GM19023 (cell line): ENCODE results near the gene PAX3.

Experiments
- ATAC-seq: cut with Tn5 transposase; IDR thresholded peaks from one replicate; pipeline ENCODE4 v1.9.1; 2021; ENCODE audit warnings: mild to moderate bottlenecking, moderate library complexity; ENCODE audit not compliant: unreplicated experiment

The PAX3 gene

DNA sequence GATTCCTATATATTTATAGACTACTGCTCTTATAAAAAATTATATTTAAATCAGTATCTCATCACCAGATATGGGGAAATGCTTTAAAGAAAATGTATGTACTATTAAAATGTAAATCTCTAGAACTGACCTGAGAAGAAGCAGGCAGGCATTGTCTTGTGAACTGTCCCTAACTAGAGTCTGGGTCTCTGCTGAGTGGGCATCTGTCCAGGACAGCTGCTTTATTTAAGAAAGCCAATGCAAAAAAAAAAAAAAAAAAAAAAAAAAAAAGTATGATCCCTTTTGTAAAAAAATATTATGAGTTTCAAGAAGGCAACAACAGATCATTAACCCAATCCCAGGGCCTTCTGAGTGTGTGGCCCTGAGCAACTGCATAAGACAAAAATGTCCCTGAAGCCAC lies 66.0 kb downstream of the PAX3 start:
- ATAC-seq: no peak

DNA sequence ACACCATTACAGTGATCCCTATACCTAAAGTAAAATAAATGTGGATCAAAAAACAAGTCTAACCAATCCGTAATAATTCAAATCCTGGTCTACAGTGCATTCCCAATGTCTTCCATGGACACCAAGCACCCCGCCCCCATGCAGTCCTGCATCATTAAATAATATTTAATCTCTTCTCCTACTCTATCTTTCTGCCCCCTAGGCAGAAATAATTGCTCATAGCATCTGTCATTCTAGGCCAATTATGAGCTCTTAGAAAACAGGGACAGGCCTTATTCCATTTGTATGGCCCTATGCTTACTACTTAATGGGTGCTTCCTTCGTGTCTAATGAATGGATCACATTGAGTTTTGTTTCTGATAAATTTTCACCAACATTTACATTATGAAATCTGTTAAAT lies 66.4 kb downstream of the PAX3 start:
- no peak for ATAC-seq

DNA sequence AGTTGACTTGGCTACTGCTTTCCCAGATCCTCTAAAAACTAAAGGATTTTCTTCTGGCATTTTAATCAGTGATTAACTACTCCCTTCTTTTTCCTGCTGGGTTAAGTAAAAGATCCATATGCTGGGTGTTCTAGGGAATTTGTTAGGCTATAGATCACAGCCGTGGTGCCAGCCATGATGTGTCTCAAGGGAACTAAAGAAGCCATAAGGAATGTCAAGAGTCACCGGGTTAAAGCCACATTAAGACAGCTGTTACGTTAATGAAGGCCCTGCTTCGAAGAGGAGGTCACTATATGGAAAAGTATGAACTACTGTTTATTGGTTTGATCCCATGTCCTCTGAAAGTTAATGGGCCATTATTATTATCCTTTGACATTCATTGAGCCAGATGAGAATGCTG lies 70.7 kb downstream of the PAX3 start:
- no peak for ATAC-seq

DNA sequence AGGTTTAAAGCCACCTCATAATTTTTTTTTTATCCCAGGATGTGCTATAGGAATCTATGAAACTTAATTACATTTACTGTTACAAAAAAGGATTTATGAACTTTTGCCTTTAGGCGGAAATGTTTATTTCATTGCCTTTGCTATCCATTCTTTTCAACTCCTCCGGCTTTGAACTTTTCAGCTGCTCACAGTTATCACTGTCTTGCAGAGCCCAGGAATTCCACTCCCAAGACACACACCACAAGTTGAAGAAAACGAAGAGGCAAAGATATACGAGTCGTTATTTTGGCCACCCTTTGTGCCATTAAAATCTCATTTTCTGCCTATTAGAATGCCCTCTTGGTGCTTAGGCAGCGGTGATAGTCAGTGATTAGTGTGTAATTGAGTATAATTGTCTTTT lies 80.0 kb downstream of the PAX3 start:
- no peak for ATAC-seq

DNA sequence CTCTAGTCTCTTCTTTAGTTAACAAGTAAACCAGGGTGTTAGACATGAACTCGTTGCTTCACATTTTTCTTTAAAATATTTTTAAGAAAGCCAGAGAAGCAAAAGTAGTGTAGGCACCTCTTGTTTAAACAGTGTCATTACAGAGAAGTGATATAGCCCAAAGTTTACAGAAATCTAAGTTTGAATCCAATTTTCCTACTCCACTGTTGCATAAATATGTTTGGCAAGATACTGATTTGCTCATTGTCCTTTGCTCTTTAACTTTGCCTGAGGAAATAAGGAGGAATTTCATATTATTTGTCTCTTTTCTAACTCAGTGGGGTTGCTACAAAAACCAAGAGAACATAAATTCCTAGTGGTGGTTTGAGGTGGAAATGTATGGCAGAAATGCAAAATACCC lies 81.1 kb downstream of the PAX3 start:
- ATAC-seq: no peak

DNA sequence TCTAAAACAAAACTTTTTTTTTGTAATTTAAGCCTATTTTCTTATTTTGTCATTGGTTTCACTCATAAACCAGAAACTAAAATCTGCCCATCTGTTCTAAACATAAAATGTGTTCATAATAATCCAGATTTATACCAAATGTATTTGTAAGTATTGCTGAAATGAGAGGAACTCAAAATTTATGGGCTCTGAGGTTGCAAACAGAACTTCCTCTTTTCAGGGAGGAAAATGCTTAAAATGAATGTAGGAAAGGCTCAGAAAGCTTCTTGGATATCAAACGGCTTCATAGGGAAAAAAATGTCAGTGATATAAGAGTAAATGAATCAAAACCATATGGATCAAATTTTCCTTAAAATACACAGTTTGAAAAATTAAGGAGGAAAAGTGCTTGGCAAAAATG lies 83.9 kb downstream of the PAX3 start:
- no peak for ATAC-seq

DNA sequence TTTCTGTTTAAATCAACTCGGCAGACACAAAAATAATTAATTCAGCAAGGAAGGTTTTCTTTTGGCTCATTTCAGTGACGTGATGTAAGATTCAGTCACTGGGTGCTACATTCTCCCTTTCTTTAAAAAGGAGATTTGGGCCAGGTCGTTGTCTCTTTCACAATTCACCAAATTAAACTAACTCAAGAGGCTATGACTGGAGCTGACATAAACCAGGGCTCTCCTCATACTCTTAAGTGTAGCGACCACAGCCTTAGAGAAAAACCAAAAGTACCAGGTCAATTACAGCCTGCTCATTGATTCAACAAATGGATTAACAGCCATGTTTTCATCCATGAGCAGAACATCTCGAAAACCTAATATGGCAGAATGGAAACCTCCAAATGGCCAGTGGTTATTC lies 85.7 kb downstream of the PAX3 start:
- ATAC-seq: no peak

DNA sequence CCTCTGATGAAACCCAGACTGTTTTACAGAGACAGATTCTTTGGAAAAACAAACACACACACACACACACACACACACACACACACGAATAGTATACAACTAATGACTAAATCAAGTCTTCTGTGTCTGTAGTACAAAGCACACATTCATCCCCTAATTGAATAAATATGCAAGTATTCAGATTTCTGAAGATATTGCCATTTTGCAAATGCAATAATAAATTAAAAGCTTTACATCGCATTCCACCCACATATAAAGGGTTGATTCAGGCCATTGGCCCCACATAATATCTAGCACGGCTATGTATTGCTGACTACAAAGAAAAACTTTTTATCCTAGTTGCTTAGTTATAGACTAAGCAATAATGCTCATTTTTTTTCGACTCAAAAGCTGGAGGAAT lies 86.2 kb downstream of the PAX3 start:
- no peak for ATAC-seq

DNA sequence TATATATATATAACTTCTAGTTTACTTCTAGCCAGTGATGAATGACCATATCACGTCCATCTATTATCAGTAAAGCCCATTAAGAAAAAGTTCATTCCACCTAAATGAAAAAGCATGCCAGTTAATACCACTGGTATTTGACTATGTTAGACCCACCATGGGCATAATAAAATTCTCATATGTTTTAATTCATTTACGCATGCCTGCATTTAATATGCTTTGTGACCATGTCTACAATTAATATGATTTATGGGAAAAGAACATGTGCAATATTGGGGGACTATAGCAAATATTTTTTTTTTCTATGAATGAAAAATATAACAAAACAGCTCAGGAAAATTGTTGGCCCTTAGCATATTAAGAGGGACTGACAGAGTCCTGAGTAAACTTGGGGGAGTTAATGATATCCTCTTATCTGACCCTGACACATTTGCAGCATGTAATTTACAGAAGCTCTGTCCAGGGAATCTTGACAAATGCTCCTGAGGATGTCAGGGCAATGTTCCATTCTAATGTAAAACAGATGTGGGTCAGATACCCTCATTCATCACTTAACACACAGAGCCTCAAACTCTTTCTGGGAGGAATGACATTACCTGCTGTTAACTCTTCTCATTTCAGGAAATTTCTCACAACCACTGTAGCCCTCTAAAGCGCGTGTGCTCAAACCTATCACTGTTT lies 90.6 kb downstream of the PAX3 start:
- no peak for ATAC-seq

DNA sequence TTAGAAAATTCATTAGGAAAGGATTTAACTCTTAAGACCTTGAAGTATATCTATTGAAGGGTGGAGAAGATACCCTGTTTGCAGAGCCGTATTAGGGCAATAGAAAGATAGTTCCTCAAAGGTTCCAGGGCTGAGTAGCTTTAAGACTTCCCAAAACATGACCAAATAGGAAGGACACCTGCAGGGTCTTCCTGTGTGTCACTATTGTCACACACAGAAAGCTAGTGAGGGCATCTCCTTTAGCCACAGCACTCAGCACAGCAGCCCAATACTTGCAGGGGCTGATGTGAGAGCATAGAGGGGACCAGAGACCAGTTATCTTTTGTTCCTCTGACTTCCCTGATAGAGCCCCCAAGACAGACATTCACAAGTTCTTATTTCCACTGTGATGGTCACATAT lies 93.7 kb downstream of the PAX3 start:
- ATAC-seq: no peak

DNA sequence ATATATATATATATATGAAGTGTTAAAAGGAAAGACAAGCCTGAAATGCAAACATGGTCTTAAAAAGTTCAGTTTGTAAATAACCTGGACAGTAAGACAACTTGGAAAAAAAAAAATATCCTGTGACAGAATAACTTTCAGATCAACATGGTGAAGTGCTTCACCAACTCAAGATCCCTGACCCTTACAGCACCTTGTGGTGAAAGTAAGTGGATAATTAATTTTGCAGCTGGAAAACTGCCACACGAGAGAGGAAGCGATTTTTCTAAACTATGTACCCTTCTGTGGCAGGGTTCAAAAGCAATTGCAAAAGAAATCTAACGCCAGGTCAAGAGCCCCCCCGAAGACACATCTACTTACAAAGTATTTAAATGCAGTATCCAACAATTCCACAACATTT lies 95.8 kb downstream of the PAX3 start:
- ATAC-seq: no peak

DNA sequence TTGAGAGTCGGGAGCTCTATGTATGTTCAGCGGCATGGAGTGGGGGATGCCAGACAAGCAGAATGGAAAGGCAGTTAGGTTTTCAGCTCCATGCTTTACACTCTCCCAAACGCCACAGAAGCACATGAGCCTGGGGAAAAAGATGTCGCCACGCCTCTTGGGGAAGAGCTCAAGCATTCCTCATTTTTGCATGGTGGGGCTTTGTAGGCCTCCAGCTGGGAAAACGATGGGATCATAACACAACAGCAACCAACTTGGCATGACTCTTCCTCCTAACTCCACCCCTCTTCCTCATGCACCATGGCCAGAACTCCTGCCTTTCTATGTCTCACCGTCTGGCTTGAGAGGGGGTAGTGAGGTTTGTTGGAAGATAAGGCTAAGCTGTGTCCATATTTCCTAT lies 102.6 kb downstream of the PAX3 start:
- ATAC-seq: no peak

DNA sequence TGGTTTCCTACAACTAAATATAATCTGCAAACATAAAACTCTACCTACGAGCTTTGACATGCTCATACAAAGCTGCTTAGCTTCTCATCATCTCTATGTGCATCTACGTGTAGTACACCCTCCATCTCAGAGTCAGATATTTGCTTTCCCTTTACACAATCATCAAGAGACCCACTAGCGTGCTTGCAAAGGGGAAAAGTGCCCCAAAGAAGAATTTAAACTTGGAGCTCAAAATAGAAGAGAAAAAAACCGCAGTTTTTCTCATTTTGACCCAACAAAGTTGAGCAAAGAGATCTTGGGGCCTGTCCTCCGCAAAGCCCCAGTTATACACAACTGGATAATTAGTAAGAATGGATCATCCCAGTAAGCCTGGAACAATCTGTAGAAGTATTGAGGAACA lies 104.1 kb downstream of the PAX3 start:
- ATAC-seq: no peak

DNA sequence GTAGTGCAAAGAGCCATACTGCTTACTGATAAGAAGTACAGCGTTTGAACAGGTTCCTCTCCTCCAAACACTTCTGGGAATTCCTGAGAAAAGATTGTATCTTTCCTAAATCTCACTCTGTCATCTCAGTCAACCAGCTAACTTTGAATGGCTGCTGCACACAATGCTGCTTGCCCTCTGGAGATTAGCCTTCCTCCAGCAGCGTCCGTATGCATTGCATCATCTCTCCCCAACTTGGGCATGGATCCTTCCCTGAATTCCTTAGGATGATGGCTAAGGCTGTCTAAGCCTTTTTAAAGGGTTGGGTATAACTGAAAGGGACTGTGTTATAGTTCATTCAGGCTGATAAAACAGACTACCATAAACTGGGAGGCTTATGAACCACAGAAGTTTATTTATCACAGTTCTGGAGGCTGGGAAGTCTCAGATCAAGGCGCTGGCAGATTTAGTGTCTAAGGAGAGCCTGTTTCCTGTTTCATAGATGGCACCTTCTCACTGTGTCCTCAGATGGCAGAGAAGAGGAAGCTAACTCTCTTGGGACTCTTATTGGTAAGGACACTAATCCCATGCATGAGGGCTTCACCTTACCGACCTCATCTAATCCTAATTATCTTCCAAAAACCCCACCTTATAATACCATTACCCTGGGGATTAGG lies 105.3 kb downstream of the PAX3 start:
- no peak for ATAC-seq

DNA sequence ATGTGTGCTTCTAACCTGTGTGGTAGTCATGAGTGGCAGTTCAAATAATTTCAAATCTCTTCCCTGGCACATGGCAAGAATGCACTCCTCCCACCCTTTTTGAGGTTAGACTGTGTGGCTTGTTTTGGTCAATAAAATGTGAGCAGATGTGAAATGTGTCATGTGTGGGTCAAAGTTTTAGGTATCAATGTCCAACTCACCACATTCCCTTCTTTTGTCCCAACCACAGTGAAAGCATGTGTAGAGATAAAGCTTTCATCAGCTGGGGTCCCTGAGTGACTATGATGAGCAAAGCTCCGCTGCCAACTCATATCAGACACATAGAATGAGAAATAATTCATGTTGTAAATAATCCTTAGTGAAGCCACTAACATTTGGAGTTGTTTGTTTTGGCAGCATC lies 118.2 kb downstream of the PAX3 start:
- no peak for ATAC-seq

DNA sequence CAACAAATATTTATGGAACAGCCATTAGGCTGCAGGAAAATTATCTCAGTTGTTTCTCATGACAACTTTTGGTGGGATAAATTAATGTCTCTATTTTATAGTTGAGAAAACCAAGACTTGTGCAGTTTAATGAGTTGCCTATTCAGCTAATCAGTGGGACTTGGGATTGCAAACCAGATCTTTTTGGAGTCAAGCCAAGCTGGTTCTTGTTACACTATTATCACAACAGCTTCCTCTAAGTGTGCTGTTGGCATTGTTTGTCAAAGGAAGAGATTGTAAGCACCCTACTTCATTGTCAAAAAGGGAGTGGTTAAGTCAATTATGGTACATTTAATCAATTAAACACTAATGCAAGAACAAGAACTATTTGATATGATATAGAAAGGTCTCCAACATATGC lies 119.2 kb downstream of the PAX3 start:
- ATAC-seq: no peak

DNA sequence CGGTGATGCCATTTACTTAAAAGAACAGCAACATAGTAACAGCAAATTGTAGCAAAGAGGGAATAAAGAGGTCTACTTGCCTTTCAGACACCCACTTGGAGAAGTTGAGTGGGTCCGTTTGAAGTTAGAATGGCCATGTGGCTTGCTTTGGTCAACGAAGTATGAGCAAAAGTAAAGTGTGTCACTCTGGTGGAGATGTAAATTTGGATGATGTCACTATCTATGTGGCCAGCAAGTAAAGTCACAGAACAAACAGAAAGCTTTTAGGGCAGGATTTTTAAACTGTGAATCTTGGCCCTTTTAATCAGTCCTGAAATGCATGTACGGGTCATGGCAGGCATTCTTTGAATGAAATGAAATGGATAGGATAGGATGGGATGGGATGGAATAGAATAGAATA lies 120.3 kb downstream of the PAX3 start:
- no peak for ATAC-seq

DNA sequence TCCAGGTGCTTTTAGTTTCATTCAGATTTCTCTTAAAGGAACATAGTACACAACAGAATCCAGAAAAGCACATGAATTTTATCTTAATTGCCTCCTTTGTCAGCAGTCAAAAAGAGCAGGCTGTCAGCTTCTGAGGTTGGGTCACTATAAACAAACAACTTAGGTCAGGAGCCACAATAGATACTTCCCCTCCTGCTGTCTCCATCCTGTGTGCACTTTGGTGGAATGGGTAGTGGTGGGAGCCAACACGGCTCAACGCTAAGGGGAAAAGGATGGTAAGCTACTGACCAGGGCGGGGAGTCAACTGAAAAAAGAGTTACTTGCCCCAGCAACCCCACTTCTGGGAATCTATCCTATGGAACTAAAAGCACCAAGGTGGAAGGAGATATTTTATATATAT lies 121.9 kb downstream of the PAX3 start:
- no peak for ATAC-seq

DNA sequence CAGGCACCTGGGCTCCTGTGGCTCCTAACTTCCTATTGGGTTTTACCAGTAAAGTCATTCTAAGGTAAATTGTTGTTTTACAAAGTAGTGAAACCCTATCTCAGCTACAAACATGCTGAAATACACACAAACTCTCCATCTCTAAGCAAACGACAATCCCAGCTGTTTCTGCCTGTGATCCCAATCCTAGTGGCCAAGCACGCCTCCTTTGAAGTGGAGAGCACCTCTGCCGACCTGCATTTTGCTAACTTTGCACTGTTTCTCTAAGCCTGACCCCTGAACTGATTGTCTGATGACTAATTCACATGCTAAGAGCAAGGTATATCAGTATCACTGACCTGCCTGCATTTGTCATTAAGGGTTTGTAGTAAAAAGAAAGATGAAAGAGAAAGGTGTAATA lies 124.3 kb downstream of the PAX3 start:
- ATAC-seq: no peak

DNA sequence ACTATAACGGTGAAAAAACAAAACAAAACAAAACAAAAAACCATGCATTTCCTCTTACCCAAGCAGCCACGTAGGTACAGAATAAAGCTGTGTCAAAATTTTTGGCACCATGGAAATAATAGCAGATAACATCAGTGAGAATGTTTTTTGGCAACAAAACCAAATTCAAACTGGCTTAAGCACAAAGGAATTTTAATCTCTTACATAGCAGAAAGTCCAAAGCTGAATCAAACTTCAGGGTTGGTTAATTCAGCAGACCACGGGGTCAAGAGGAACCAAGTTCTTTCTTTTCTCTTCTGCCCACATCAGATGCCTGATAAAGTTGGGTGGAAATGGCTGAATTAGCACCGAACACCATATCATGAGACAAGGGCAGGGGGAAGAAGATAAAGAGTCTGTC lies 129.5 kb downstream of the PAX3 start:
- ATAC-seq: no peak

DNA sequence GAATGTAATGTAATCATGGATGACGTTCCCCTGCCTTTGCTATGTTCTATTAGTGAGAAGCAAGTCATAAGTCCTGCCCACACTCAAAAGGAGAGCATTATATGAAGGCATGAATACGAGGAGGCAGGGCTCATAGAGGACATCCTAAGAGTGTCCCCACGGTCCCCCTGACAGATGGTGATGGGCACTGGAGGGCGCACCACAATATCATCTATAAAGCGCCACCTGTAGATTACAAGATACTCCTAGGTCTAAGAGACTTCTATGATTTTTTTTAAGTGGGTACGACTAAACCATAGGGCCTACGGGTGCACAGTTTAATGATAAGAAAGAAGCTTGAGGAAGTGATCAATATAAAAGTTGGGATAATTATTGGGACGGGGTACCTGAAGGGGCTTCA lies 131.0 kb downstream of the PAX3 start:
- ATAC-seq: no peak

DNA sequence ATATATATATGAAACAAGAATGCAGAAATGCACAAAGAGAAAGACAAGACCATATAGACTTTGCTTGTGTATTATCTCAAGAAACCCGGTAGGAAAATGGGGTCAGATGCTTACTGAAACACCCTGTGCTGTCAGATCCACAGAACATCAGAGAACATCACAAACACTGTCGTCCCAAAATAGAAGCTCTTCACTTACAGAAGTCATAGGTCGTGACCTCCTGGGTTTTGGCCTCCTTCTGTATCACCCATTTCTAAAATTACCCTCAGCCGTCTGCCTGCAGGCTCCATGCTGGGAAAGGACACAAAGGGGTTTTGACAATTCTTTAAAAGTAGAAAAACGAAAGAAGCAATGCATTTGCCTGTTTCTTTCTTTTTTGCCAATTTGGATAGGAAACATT lies 137.9 kb downstream of the PAX3 start:
- no peak for ATAC-seq

DNA sequence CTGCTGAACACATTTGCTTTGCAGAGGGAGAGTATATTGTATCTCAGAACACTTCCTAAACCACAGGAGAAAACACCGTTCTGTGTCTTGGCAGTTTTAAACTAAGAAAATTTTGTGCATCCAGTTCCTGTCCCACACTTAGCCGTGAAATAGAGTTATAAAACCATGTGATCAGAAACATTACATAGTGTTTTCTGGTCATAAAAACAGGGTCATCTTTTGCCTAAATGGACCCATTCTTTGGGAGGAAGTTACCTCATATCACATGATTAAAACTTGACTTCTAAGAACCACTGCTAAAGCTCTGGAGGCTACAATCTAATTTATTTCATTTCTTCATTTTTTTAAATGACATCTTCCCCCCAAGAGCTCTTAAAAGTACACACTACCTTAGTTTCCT lies 138.7 kb downstream of the PAX3 start:
- ATAC-seq: no peak
